Stimulated activated CD8-positive, alpha-beta memory T cell treated with anti-CD3 and anti-CD28 coated beads, Interleukin-4, amount 100 ng/mL, for 48 hours (primary cell): ENCODE measurements around the gene BAG2.

ENCODE experiments used
- DNase-seq: peaks from one replicate; pipeline ENCODE4 v3.0.0-alpha.2; 2020

Gene BAG2

DNA sequence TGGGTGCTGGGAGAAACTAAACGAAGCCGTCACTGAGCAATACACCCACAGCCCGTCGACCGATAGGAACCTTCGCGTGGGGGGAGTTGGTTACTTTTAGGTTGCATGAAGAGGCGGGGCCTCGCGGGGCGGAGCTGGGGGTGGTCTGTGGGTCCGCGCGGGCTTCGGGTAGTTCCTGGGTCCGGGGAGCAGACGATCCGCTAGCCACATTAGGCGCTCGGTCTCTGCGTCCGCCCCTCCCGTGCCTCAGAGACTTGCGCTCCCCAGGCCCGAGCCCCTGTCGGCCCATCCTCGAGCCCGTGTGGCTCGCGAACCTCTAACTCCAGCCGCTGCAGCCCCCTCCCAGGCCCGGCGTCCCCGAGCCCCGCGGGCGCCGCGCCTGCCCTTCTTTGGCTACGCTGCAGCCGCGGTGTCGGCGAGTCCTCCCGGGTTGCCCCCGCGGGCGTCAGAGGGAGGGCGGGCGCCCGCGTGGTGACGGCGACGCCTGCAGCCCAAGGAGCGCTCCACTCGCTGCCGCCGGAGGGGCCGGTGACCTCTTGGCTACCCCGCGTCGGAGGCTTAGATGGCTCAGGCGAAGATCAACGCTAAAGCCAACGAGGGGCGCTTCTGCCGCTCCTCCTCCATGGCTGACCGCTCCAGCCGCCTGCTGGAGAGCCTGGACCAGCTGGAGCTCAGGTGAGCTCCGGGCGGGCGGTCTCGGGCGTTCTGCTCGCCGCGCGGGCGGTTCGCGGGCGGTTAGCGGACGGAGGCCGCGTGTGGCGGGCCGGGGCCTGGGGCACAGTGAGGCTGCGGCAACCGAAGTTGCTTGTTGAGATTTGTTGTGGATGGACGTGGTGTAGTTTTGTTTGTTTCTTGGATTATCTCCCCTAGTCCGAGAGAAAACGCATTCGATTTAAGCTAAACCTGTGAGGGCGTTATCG is at the start of gene BAG2:
Gene BAG2 (plus strand): TSS at position 191 of the 920 bp plus-strand sequence. CDS start 372 bp downstream, at position 563.
- peak; percentile 95 for DNase-seq

DNA sequence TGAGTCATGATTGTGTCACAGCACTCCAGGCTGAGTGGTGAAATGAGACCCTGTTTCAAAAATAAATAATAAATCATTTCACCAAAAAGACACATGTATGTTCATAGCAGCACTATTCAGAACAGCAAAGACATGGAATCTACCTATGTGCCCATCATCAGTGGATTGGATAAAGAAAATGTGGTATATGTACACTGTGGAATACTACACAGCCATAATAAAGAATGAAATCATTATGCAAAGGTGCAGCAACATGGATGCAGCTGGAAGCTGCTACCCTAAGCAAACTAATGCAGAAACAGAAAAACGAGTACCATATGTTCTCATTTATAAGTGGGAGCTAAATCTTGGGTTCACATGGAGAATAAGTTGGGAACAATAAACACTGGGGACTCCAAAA is 49.0 kb upstream of the BAG2 start:
- DNase-seq, result no peak

DNA sequence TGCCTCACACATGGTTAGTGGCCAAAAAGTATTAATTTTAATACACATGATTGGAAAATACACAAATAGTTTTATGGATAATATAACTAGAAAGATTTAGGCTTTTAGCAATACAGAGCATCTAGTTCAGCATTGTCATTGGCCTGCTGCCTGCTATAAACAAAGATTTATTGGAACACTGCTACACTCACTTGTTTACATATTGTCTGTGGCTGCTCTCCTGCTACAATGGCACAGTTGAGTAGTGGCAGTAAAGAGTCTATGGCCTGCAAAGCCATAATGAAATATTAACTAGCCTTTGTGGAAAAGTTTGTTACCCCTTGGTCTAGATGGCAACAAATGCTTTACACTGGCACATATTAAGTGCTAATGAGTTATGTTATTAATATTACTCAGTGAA is 44.4 kb upstream of the BAG2 start:
- no peak for DNase-seq

GRCh38 chr6:57130661-57131177 is 41.4 kb upstream of the BAG2 start:
- DNase-seq, result no peak

DNA sequence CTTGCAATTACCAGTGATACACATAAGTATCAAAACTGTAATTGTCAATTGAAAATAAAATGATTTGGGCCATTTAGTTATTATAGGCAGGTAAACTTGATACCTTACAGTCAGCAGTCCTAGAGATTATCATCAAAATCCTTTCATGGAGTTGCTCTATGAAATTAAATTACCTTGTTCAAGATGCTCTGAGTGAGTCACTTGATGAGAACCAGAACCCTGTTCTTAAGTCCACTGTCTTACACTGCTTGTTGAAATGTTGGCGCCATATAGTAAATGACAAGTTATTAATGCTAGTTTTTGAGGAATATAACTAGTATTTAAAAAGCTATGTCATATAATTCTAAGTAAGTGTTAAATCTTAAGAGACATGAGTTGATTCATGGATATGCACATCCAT is 37.2 kb upstream of the BAG2 start:
- no peak for DNase-seq

GRCh38 chr6:57135885-57136284 is 36.2 kb upstream of the BAG2 start:
- no peak for DNase-seq

GRCh38 chr6:57137350-57137749 is 34.8 kb upstream of the BAG2 start:
- no peak for DNase-seq

DNA sequence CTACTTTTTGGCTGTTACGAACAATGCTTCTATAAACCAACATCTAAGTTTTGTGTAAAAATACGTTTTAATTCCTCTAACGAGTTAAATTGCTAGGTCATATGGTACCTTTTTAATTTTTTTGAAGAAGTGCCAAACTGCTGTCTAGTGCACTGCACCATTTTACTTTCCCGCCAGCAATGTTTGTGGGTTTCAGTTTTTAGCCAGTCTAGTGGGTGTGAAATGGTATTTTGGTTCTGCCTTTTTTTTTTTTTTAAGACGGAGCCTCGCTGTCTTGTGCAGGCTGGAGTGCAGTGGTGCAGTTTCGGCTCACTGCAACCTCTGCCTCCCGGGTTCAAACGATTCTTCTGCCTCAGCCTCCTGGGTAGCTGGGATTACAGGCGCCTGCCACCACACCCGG is 34.1 kb upstream of the BAG2 start:
- no peak for DNase-seq

DNA sequence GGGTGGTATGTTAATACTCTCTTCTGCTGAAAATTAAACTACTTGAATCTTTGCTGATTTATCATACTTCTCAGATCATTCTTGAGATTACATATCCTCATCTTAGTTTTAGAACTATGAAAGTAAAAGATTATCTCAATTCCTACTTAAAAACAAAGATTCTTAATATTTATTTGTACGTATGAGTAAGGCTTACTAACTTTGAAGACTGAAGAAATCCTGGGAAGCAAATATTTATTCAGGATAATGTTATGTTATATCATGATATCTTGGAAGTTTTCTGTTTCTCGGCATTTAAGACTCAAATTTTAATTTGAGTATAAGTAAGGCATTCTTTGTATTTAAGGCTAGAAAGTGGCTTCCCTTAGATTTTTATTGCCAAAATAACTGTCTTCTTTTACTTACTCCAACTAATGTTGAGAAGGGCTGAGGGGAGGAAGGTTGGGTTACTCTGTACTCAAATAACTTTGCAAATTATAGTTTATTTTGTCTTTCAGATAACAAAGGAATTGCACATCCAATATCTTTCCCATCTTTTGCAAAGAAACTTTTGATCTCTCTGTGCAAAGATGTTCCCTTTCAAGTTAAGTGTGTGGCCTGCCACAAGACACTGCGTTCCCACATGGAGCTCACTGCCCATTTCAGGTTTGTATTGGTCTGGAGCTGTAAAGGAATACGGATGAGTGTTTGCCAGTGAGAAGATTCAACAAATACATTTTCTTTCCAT is 30.5 kb upstream of the BAG2 start:
- DNase-seq, result no peak

DNA sequence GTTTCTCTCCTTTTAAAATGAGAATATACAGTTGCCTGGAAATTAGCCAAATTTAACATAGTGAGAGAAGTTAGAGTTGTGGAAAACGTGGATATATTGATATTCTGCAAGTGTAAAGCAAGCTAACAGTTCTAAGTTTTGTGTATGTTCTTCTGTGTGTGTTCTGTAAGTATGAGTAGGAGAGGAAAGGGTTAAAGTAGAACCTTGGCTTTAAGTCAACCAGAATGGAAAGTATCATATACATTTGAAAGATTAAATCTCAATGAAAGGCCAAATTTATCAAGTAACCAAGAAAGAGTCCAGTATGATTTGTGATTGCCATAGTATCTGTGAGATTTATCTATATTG is 30.0 kb upstream of the BAG2 start:
- DNase-seq, result no peak

- DNase-seq, result no peak
These were observed 28.4 kb upstream of the BAG2 start for GRCh38 chr6:57143690-57144089.

GRCh38 chr6:57147401-57147800 is 24.7 kb upstream of the BAG2 start:
- no peak for DNase-seq

DNA sequence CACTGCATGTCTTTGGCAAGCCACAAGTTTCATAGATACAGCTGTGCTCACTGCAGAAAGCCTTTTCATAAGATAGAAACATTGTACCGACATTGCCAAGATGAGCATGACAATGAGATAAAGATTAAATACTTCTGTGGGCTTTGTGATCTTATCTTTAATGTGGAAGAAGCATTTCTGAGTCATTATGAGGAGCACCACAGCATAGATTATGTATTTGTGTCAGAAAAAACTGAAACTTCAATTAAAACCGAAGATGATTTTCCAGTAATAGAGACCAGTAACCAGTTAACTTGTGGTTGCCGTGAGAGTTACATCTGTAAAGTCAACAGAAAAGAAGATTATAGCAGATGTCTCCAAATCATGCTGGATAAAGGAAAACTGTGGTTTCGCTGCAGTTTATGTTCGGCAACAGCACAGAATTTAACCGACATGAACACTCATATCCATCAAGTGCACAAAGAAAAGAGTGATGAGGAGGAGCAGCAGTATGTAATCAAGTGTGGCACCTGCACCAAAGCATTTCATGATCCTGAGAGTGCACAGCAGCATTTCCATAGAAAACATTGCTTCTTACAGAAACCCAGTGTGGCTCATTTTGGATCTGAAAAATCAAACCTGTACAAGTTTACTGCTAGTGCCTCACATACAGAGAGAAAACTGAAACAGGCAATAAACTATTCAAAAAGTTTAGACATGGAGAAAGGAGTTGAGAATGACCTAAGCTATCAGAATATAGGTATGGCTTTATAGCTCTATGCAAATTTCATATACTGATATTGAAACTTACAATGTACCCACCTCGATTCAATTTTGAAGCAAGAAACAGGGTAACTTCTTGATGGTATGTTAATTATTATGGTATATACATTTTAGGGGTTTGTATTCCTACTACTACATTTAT is 23.9 kb upstream of the BAG2 start:
- peak; percentile 26 for DNase-seq

- DNase-seq, result no peak
These were observed 13.5 kb upstream of the BAG2 start for GRCh38 chr6:57158658-57159057.

DNA sequence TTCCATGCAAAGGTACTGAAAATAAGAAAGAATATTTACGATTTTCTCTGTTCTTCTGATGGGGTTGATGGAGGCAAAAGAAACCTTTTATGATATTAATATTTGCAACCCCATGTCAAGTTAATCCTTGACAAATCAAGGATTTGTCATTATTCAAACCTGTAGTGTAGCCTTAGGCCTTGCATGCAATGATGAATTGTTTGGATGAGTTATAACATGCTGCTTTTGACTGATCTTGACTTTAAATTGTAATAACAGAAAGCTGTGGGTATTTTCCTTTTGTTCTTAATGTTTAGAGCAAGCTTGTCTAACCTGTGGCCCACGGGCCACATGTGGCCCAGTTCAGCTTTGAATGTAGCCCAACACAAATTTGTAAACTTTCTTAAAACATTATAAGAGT is 13.0 kb upstream of the BAG2 start:
- no peak for DNase-seq

- no peak for DNase-seq
These were observed 10.1 kb upstream of the BAG2 start for GRCh38 chr6:57162028-57162427.

- DNase-seq, result no peak
These were observed 9.6 kb upstream of the BAG2 start for GRCh38 chr6:57162516-57162915.

GRCh38 chr6:57163956-57164355 is 8.2 kb upstream of the BAG2 start:
- DNase-seq, result no peak

- DNase-seq, result no peak
These were observed 7.0 kb upstream of the BAG2 start for GRCh38 chr6:57165080-57165479.

DNA sequence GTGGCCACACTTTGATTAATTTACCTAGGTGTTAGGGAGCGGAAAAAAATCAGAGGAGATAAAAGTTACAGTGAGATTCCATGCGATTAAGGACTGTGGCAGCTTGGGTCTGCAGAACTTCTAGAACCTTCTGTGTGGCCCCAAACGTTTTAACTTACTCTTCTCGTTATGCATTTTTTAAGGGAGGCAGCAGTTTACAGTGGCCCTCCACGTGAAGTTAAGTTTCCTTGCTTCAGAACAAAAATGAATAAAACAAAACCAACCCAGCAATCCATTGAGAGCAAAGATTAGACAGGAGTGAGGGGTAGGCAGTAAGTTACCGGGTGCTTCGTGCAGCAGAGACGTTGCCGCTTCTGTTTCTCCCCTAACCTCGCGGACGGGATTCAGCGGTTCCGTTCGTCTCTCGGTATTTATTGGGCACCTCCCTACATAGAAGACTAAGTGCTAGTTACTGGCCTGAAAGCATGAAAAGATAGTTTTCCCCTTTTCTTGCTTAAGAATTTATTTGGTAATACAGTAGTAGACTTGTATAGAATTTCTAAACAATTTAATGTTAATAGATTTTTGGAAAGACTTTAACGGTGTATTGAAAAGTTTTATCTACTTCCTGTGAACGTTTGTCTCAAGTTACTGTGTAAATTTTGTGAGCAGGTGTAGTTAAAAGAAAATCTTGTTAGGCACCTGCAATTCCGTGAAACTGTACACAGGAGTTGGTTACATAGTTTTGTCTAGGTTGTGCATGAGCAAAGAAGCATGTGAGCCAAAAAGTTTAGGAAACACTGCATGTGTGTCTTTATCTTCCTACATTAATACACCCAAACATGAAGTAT is 1.1 kb downstream of the BAG2 start:
- peak; percentile 53 for DNase-seq

- no peak for DNase-seq
These were observed 1.9 kb downstream of the BAG2 start for GRCh38 chr6:57173886-57174510.

DNA sequence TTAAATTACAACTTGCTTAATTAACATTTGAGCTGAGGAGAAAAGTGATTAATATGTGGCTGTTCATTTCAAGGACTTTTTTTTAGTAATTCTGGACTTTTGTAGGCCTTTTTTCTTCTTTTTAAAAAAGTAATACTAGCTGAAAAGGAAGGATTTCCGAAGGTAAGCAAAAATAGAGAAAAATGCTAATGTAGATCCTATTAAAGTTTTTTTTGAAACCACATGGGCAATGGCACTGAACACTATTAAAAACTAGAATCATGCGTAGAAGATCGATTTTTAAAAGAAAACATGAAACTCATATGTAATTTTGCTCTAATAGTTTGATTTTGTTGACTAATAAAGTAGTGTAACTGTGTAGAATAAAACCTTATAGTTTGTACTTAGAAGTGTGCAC is 2.4 kb downstream of the BAG2 start:
- no peak for DNase-seq
